Osteoblast (primary cell): Measurements from ENCODE around the gene DDIT3. TPM values are rescaled to one million over a fixed set of nuclear protein-coding genes. Genes with fewer than 3 reads are reported as not detected.
A peak's percentile ranks its signal among the peaks of the same experiment; 100 is the strongest.

Source experiments
- DNase-seq: peaks from one replicate; pipeline ENCODE4 v3.0.0; 2011; ENCODE audit warnings: low spot score, mixed read lengths; ENCODE audit not compliant: insufficient read length; ENCODE audit errors: missing footprints
- H2AFZ ChIP-seq: 2 replicates; pipeline ENCODE4 v1.6.0; 2011; ENCODE audit warnings: mild to moderate bottlenecking, low read length
- H3K27ac ChIP-seq: 2 replicates; pipeline ENCODE4 v1.5.1; 2011; ENCODE audit warnings: mild to moderate bottlenecking, low read depth, low read length, moderate library complexity
- H3K27me3 ChIP-seq: 2 replicates; pipeline ENCODE4 v1.6.0; 2012; ENCODE audit warnings: mild to moderate bottlenecking, control low read depth, inconsistent platforms, low read length, moderate library complexity; ENCODE audit not compliant: insufficient read depth
- H3K36me3 ChIP-seq: 2 replicates; pipeline ENCODE4 v1.5.1; 2011; ENCODE audit warnings: mild to moderate bottlenecking, low read length, control low read depth, moderate library complexity; ENCODE audit not compliant: insufficient read depth
- H3K4me1 ChIP-seq: 2 replicates; pipeline ENCODE4 v1.5.1; 2011; ENCODE audit warnings: mild to moderate bottlenecking, low read length, control low read depth, moderate library complexity; ENCODE audit not compliant: insufficient read depth
- H3K4me2 ChIP-seq: 2 replicates; pipeline ENCODE4 v1.6.0; 2011; ENCODE audit warnings: mild to moderate bottlenecking, low read length; ENCODE audit not compliant: insufficient read depth
- H3K4me3 ChIP-seq: fragments of 200-600 bp; sonication (generic); 3 replicates; pipeline ENCODE4 v1.5.1; 2012; ENCODE audit warnings: mild to moderate bottlenecking, low read length, inconsistent platforms; ENCODE audit not compliant: insufficient read depth
- H3K79me2 ChIP-seq: 2 replicates; pipeline ENCODE4 v1.6.0; 2012; ENCODE audit warnings: mild to moderate bottlenecking, low read length, control low read depth, inconsistent platforms; ENCODE audit not compliant: insufficient read depth
- H3K9me3 ChIP-seq: 2 replicates; pipeline ENCODE4 v1.5.1; 2011; ENCODE audit warnings: low read depth, low read length, control low read depth
- H4K20me1 ChIP-seq: 2 replicates; pipeline ENCODE4 v1.6.0; 2012; ENCODE audit warnings: mild to moderate bottlenecking, low read length, control low read depth; ENCODE audit not compliant: insufficient read depth
- total RNA-seq: library from RNA; depleted of rRNA; stranded (reverse); fragments of >200 nt; gene quantifications from 2 replicates; pipeline ENCODE4 v1.2.3, GENCODE V29; 2012
- TF ChIP-seq, protein P1 (sequence below): IDR thresholded peaks from 2 replicates; pipeline ENCODE4 v1.5.1; 2011; ENCODE audit warnings: mild to moderate bottlenecking, low read depth, low read length, moderate library complexity; ENCODE audit errors: extremely low read depth

The DDIT3 gene
- total RNA-seq, 1 donor = 136 TPM

DNA sequence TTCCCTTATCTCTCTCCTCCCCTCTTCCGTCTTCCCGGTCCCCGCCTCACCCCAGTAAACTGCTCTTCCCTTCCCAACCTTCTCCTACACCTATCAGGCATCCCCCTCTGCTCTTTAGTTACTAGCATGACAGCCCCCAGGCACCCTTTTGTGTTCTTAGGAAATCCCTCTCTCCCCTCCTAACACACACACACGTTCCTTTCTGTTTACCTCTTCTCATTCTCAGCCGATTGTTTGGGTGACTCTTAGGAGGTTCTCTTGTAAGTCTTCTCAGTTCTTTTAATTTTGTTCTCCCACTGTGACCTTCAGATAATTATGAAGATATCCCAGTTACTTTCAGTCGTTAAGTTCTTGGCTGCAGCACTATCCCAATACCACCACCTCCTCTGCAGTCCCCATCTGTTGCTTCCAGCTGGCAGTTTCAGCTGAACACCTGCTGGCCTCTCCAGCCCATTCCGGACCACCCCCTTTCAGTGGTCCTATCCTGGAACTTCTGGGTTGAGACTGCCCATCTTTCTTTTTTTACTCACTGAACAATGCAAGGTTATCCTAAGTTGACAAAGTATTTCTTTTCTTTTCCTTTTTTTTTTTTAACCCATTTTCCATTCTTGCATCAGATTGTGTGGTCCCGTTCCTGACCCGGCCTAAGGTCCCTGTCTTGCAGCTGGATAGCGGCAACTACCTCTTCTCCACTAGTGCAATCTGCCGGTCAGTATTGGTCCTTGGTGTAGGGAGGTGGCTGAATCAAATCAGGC lies 31.7 kb downstream of the DDIT3 start:
- TF ChIP-seq, protein P1, sequence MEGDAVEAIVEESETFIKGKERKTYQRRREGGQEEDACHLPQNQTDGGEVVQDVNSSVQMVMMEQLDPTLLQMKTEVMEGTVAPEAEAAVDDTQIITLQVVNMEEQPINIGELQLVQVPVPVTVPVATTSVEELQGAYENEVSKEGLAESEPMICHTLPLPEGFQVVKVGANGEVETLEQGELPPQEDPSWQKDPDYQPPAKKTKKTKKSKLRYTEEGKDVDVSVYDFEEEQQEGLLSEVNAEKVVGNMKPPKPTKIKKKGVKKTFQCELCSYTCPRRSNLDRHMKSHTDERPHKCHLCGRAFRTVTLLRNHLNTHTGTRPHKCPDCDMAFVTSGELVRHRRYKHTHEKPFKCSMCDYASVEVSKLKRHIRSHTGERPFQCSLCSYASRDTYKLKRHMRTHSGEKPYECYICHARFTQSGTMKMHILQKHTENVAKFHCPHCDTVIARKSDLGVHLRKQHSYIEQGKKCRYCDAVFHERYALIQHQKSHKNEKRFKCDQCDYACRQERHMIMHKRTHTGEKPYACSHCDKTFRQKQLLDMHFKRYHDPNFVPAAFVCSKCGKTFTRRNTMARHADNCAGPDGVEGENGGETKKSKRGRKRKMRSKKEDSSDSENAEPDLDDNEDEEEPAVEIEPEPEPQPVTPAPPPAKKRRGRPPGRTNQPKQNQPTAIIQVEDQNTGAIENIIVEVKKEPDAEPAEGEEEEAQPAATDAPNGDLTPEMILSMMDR = no peak
- H3K79me2 ChIP-seq = peaks cover 42% of the 10 kb centered on the region
- H3K9me3 ChIP-seq = no peaks in the 10 kb centered on the region
- peak overlapping the region; percentile 87 for H3K4me2 ChIP-seq
- peaks cover 12% of the 10 kb centered on the region for H4K20me1 ChIP-seq
- H2AFZ ChIP-seq = peak overlapping the region; percentile 90
- peaks cover 9% of the 10 kb centered on the region for H3K4me1 ChIP-seq
- H3K27me3 ChIP-seq = no peaks in the 10 kb centered on the region
- DNase-seq = no peak
- peak overlapping the region; percentile 81 for H3K27ac ChIP-seq
- peaks cover 34% of the 10 kb centered on the region for H3K36me3 ChIP-seq
- H3K4me3 ChIP-seq = peak overlapping the region; percentile 94

GRCh38 chr12:57487597-57488401 lies 32.5 kb downstream of the DDIT3 start, which contains the start of gene MARS1:
MARS1 (plus strand) TSS chr12:57488068; CDS start chr12:57488091, 23 bp downstream.
- H3K4me1 ChIP-seq = peaks cover 9% of the 10 kb centered on the region

GRCh38 chr12:57487055-57487596 lies 33.2 kb downstream of the DDIT3 start:
- peaks cover 7% of the 10 kb centered on the region for H4K20me1 ChIP-seq
- peaks cover 9% of the 10 kb centered on the region for H3K4me1 ChIP-seq
- no peaks in the 10 kb centered on the region for H3K27me3 ChIP-seq
- peak overlapping the region; percentile 90 for H2AFZ ChIP-seq
- no peaks in the 10 kb centered on the region for H3K9me3 ChIP-seq
- peak overlapping the region; percentile 94 for H3K4me3 ChIP-seq
- H3K36me3 ChIP-seq = peaks cover 27% of the 10 kb centered on the region
- no peak overlapping the region for H3K27ac ChIP-seq
- H3K4me2 ChIP-seq = peak overlapping the region; percentile 87
- peak; percentile 73 for DNase-seq
- peaks cover 36% of the 10 kb centered on the region for H3K79me2 ChIP-seq
- TF ChIP-seq, protein P1 = no peak

More at GRCh38 chr12:57487597-57488401, 32.5 kb downstream of the DDIT3 start, which contains the start of gene MARS1:
- Histone ChIP-seq H3K4me2 (peak within 1 kb of the TSS; percentile 87), H3K9me3 (no peaks in the 10 kb centered on the region), H3K36me3 (peaks cover 32% of the 10 kb centered on the region), H3K27me3 (no peaks in the 10 kb centered on the region), H3K27ac (peak within 1 kb of the TSS; percentile 81), H3K79me2 (peaks cover 39% of the 10 kb centered on the region), H2AFZ (peak within 1 kb of the TSS; percentile 90), H3K4me3 (peak within 1 kb of the TSS; percentile 94), H4K20me1 (peaks cover 10% of the 10 kb centered on the region)
- peak; percentile 98 for DNase-seq
- TF ChIP-seq, protein P1 = no peak
